ENCODE measurements around the gene UNC93A.

The UNC93A gene

GRCh38 chr6:167267921-167268401 is 23.2 kb upstream of the UNC93A start:
- no peak for DNase-seq (ENCODE audit: low spot score)
- no peak for TF ChIP-seq CTCF (IDR thresholded peaks at IDR 0.05; ENCODE audit: extremely low read depth, insufficient read depth, missing control alignments)
- in situ Hi-C loops (cut with MboI; ENCODE audit: low pct_unique_long_range_greater_than_20kb, low sequenced_read_pairs, unreplicated experiment), result no loop called here

- no peak for DNase-seq (ENCODE audit: low spot score)
- in situ Hi-C loops (cut with MboI; ENCODE audit: low pct_unique_long_range_greater_than_20kb, low sequenced_read_pairs, unreplicated experiment), result no loop called here
- no peak for TF ChIP-seq CTCF (IDR thresholded peaks at IDR 0.05; ENCODE audit: extremely low read depth, insufficient read depth, missing control alignments)
These were observed 22.3 kb upstream of the UNC93A start for GRCh38 chr6:167268683-167269280.

GRCh38 chr6:167270499-167271311 is 20.4 kb upstream of the UNC93A start:
- in situ Hi-C loops (cut with MboI; ENCODE audit: low pct_unique_long_range_greater_than_20kb, low sequenced_read_pairs, unreplicated experiment), result no loop called here
- no peak for DNase-seq (ENCODE audit: low spot score)
- no peak for TF ChIP-seq CTCF (IDR thresholded peaks at IDR 0.05; ENCODE audit: extremely low read depth, insufficient read depth, missing control alignments)

GRCh38 chr6:167272151-167272550 is 19.0 kb upstream of the UNC93A start:
- no peak for TF ChIP-seq CTCF (IDR thresholded peaks at IDR 0.05; ENCODE audit: extremely low read depth, insufficient read depth, missing control alignments)
- in situ Hi-C loops (cut with MboI; ENCODE audit: low pct_unique_long_range_greater_than_20kb, low sequenced_read_pairs, unreplicated experiment), result no loop called here

GRCh38 chr6:167272696-167273379 is 18.3 kb upstream of the UNC93A start:
- in situ Hi-C loops (cut with MboI; ENCODE audit: low pct_unique_long_range_greater_than_20kb, low sequenced_read_pairs, unreplicated experiment), result no loop called here
- DNase-seq (ENCODE audit: low spot score), result no peak
- TF ChIP-seq CTCF (IDR thresholded peaks at IDR 0.05; ENCODE audit: extremely low read depth, insufficient read depth, missing control alignments), result no peak

More at GRCh38 chr6:167272151-167272550, 19.0 kb upstream of the UNC93A start:
- no peak for DNase-seq (ENCODE audit: low spot score)

- DNase-seq (ENCODE audit: low spot score), result no peak
- TF ChIP-seq CTCF (IDR thresholded peaks at IDR 0.05; ENCODE audit: extremely low read depth, insufficient read depth, missing control alignments), result no peak
- in situ Hi-C loops (cut with MboI; ENCODE audit: low pct_unique_long_range_greater_than_20kb, low sequenced_read_pairs, unreplicated experiment), result no loop called here
These were observed 16.8 kb upstream of the UNC93A start for GRCh38 chr6:167274270-167274669.

All from GM13977 (cell line).